Neural cell (in vitro differentiated cells): Measurements from ENCODE around the gene FARP2. TPM values are rescaled to one million over a fixed set of nuclear protein-coding genes. Genes with fewer than 3 reads are reported as not detected.

Experiments
- H2AFZ ChIP-seq: fragments of 200-600, 300-800 bp; sonication (generic), shearing (Covaris generic); 2 replicates; pipeline ENCODE4 v1.6.0; 2014; ENCODE audit warnings: low read depth, mild to moderate bottlenecking, antibody characterized with exemption, low read length, moderate library complexity
- H3F3A ChIP-seq: fragments of 200-600 bp; shearing (Covaris generic); 2 replicates; pipeline ENCODE4 v1.6.1; 2016; ENCODE audit warnings: mild to moderate bottlenecking, moderate library complexity, mixed read lengths, antibody characterized with exemption, low read length; ENCODE audit not compliant: insufficient read depth, poor library complexity, severe bottlenecking
- H3K27ac ChIP-seq: fragments of 200-600, 300-800 bp; sonication (generic), shearing (Covaris generic); 2 replicates; pipeline ENCODE4 v1.5.1; 2014; ENCODE audit warnings: mild to moderate bottlenecking, low read length, moderate library complexity
- H3K27me3 ChIP-seq: fragments of 300-800, 200-600 bp; sonication (generic), shearing (Covaris generic); 2 replicates; pipeline ENCODE4 v1.6.0; 2014; ENCODE audit warnings: mild to moderate bottlenecking, low read depth, low read length, moderate library complexity; ENCODE audit not compliant: insufficient read depth
- H3K36me3 ChIP-seq: fragments of 300-800, 200-600 bp; sonication (generic), shearing (Covaris generic); 2 replicates; pipeline ENCODE4 v1.5.1; 2014; ENCODE audit warnings: mild to moderate bottlenecking, antibody characterized with exemption, low read length, moderate library complexity; ENCODE audit not compliant: insufficient read depth
- H3K4me2 ChIP-seq: fragments of 300-800, 200-600 bp; sonication (generic), shearing (Covaris generic); 2 replicates; pipeline ENCODE4 v1.6.0; 2014; ENCODE audit warnings: mild to moderate bottlenecking, low read length
- H3K4me3 ChIP-seq: fragments of 300-800, 200-600 bp; sonication (generic), shearing (Covaris generic); 2 replicates; pipeline ENCODE4 v1.5.1; 2014; ENCODE audit warnings: mild to moderate bottlenecking, low read length, moderate library complexity
- H3K79me2 ChIP-seq: fragments of 200-600 bp; shearing (Covaris generic); replicated peaks from 2 replicates; pipeline ENCODE4 v1.6.0; 2014; ENCODE audit warnings: mild to moderate bottlenecking, low read length, moderate library complexity; ENCODE audit not compliant: insufficient read depth
- H3K9ac ChIP-seq: fragments of 300-800, 200-600 bp; sonication (generic), shearing (Covaris generic); 2 replicates; pipeline ENCODE4 v1.6.1; 2016; ENCODE audit warnings: mild to moderate bottlenecking, low read length, mixed read lengths
- H3K9me2 ChIP-seq: fragments of 200-600 bp; shearing (Covaris generic); 2 replicates; pipeline ENCODE4 v1.6.1; 2016; ENCODE audit warnings: mild to moderate bottlenecking, low read length, mixed read lengths; ENCODE audit not compliant: insufficient read depth
- H3K9me3 ChIP-seq: fragments of 200-600, 300-800 bp; sonication (generic), shearing (Covaris generic); 2 replicates; pipeline ENCODE4 v1.6.1; 2016; ENCODE audit warnings: mild to moderate bottlenecking, mixed run types, low read length, moderate library complexity, mixed read lengths
- H4K20me1 ChIP-seq: fragments of 200-600 bp; shearing (Covaris generic); 2 replicates; pipeline ENCODE4 v1.6.1; 2016; ENCODE audit warnings: mild to moderate bottlenecking, mixed run types; ENCODE audit not compliant: insufficient read depth
- CTCF ChIP-seq: fragments of 450-650 bp; IDR thresholded peaks from 2 replicates; pipeline ENCODE4 v1.5.1; 2014; ENCODE audit warnings: antibody characterized with exemption, mild to moderate bottlenecking, moderate library complexity; ENCODE audit not compliant: poor library complexity, severe bottlenecking
- EP300 ChIP-seq: fragments of 450-650 bp; conservative IDR thresholded peaks from 2 replicates; pipeline ENCODE4 v1.6.1; 2014; ENCODE audit warnings: antibody characterized with exemption, mild to moderate bottlenecking, moderate library complexity; ENCODE audit not compliant: poor library complexity, severe bottlenecking
- EZH2 ChIP-seq: fragments of 200-600, 300-800 bp; shearing (Covaris generic), sonication (generic); IDR thresholded peaks from 2 replicates; pipeline ENCODE4 v1.6.1; 2014; ENCODE audit warnings: antibody characterized with exemption, low read length, borderline replicate concordance, mild to moderate bottlenecking; ENCODE audit not compliant: insufficient read depth, poor library complexity, severe bottlenecking
- MXI1 ChIP-seq: fragments of 450-650 bp; conservative IDR thresholded peaks from 2 replicates; pipeline ENCODE4 v1.6.1; 2014; ENCODE audit warnings: antibody characterized with exemption, mild to moderate bottlenecking; ENCODE audit not compliant: poor library complexity, severe bottlenecking
- POLR2AphosphoS5 ChIP-seq: IDR thresholded peaks from 2 replicates; pipeline ENCODE4 v1.6.1; 2012
- RAD21 ChIP-seq: fragments of 450-650 bp; conservative IDR thresholded peaks from 2 replicates; pipeline ENCODE4 v1.6.1; 2014; ENCODE audit warnings: antibody characterized with exemption, mild to moderate bottlenecking, moderate library complexity
- REST ChIP-seq: IDR thresholded peaks from 2 replicates; pipeline ENCODE4 v1.6.1; 2012; ENCODE audit warnings: borderline replicate concordance
- SMC3 ChIP-seq: fragments of 450-650 bp; conservative IDR thresholded peaks from 2 replicates; pipeline ENCODE4 v1.6.1; 2014; ENCODE audit warnings: antibody characterized with exemption, mild to moderate bottlenecking, moderate library complexity; ENCODE audit not compliant: poor library complexity
- TAF1 ChIP-seq: IDR thresholded peaks from 2 replicates; pipeline ENCODE4 v1.6.1; 2012; ENCODE audit warnings: low read depth
- polyA plus RNA-seq: library from polyadenylated mRNA; depleted of rRNA; stranded (reverse); fragments of >200 nt; gene quantifications from 2 replicates; pipeline ENCODE4 v1.2.3, GENCODE V29; 2014

FARP2 gene
- polyA plus RNA-seq, 1 donor from 2014 or later, result 13.3 TPM

- Histone ChIP-seq H3K27me3 (no peaks in the 10 kb centered on the region), H2AFZ (no peak overlapping the region)
- TF ChIP-seq SMC3, result no peak
- no peak for TF ChIP-seq EZH2
- TF ChIP-seq REST, result no peak
- no peak for TF ChIP-seq MXI1
- TF ChIP-seq RAD21, result no peak
- no peak for TF ChIP-seq CTCF
- TF ChIP-seq POLR2AphosphoS5, result no peak
Measured at GRCh38 chr2:241517297-241517696, 161.2 kb downstream of the FARP2 start.

GRCh38 chr2:241519669-241520068, 163.6 kb downstream of the FARP2 start:
- Histone ChIP-seq H3K9ac (no peak overlapping the region), H3F3A (no peaks in the 10 kb centered on the region), H3K27ac (no peak overlapping the region), H3K36me3 (no peaks in the 10 kb centered on the region), H3K27me3 (no peaks in the 10 kb centered on the region), H3K4me3 (no peak overlapping the region), H3K79me2 (no peaks in the 10 kb centered on the region), H3K9me2 (no peaks in the 10 kb centered on the region), H2AFZ (no peak overlapping the region), H3K9me3 (no peaks in the 10 kb centered on the region), H3K4me2 (no peak overlapping the region), H4K20me1 (no peaks in the 10 kb centered on the region)
- TF ChIP-seq CTCF (no peak), MXI1 (no peak), RAD21 (no peak), EP300 (no peak), EZH2 (no peak), TAF1 (no peak), REST (no peak), SMC3 (no peak)

More at GRCh38 chr2:241517297-241517696, 161.2 kb downstream of the FARP2 start:
- H3K9me3 ChIP-seq, result no peaks in the 10 kb centered on the region
- no peaks in the 10 kb centered on the region for H3F3A ChIP-seq
- H3K9me2 ChIP-seq, result no peaks in the 10 kb centered on the region
- H3K36me3 ChIP-seq, result no peaks in the 10 kb centered on the region
- H4K20me1 ChIP-seq, result no peaks in the 10 kb centered on the region
- H3K4me3 ChIP-seq, result no peak overlapping the region
- no peaks in the 10 kb centered on the region for H3K79me2 ChIP-seq
- H3K27ac ChIP-seq, result no peak overlapping the region
- no peak overlapping the region for H3K9ac ChIP-seq
- H3K4me2 ChIP-seq, result no peak overlapping the region
